Activated CD4-positive, alpha-beta T cell treated with anti-CD3 and anti-CD28 coated beads, Interleukin-2, amount 50 U/mL, for 16 hours (primary cell): ENCODE data around the gene PRDM1.

Experiments used
- DNase-seq: peaks from one replicate; pipeline ENCODE4 v3.0.0-alpha.2; 2020

PRDM1 gene

GRCh38 chr6:106085984-106086813 lies at the start of gene PRDM1:
PRDM1 (plus strand) TSS chr6:106086336; CDS start chr6:106086554, 218 bp downstream.
- peak; percentile 90 for DNase-seq

DNA sequence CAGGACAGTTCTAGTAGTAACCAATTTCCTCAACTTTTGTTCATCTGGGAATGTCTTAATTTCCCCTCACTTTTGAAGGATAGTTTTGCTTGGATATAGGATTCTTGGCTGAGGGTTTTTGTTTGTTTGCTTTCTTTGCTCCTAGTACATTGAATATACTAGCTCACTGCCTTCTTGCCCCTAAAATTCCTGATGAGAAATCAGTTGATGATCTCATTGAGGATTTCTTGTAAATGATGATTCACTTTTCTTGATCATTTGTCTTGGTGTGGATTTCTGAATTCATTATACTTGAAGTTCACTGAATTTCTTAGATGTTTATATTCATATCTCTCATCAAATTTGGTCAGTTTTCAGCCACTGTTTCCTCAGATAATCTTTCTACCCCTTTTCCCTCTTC lies 49.1 kb upstream of the PRDM1 start:
- no peak for DNase-seq

DNA sequence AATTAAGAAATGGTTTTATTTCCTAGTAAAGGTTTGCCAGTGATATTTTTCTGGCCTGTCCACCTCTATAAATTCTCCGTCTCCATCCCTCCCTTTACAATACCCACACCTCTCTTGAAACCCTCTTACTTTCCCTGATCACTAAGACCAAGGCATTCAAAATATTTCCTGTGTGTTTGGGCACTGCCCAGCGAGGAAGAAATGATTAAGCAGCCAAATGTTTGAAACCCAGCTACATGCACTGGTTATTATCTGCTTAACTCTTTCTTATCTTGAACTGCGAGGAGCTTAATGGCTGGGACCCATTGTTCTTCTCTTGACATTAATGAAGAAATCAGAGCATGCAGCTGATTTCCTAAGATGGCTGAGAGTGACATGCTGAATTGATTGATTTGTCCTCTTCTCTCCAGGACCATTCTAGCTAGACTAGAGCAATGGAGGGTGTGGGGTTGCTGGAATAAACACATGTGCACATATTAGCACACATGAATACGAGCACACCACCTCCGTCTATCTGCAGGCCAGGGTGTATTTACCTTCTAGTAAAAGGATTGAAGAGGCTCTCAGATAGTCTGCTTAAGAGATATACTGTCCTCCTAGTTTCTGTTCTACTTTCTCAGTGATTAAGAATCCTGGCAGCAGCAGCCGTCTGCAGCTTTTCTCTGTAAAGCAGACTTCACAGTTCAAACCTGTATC lies 46.1 kb upstream of the PRDM1 start:
- no peak for DNase-seq

- no peak for DNase-seq
These were observed 42.0 kb upstream of the PRDM1 start for GRCh38 chr6:106044151-106044550.

GRCh38 chr6:106045077-106045476 lies 41.1 kb upstream of the PRDM1 start:
- no peak for DNase-seq

DNA sequence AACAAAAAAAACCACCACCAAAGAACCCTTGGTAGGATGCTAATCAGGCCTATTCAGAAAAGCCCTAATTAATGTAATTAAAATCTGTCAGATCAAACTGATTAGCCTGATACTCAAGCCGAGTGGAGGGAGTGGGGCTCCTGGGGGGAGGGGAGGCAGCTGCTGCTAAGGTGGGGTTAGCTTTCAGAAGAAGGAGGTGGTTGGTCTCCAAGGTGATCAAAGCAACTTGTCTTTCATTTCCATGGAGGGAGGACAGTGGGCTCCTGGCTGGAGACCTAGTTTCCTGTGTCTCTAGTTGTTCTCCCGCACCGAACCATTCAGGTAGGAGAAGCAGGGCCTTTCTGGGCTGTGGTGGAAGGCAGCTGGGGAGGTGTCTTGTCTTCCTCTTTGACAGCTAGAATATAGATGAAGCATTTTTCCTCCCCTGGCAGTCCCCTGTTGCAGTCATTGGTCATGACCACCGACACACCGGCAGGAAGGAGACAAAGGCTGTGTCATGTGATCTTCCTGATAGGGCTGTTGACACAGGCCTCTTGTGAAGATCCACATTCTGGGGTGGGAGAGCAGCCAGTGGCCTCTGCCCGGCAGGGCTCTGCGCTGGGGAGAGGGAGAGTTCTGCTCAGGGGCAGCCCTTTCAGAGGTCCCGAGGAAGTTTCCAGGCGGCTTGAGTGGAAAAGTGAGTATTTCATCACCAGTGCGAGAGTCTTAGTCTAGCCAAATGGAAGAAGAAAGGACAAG lies 39.9 kb upstream of the PRDM1 start:
- no peak for DNase-seq

DNA sequence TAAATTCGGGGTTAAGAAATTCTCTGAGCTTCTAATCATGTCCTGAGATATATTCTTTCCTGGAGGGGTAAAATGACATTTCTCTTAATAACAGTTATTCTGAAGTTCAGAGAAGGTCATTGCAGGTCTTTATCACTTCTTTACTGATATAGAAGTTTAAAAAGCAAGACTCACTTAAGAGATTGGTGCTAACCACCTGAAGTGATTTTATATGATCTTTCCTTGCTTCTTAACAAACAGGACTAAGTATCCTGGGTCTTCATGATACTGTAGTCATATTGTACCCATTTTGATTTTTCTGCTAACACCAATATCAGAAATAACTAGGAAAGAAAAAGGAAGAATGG lies 39.3 kb upstream of the PRDM1 start:
- no peak for DNase-seq

GRCh38 chr6:106048336-106048735 lies 37.8 kb upstream of the PRDM1 start:
- no peak for DNase-seq

DNA sequence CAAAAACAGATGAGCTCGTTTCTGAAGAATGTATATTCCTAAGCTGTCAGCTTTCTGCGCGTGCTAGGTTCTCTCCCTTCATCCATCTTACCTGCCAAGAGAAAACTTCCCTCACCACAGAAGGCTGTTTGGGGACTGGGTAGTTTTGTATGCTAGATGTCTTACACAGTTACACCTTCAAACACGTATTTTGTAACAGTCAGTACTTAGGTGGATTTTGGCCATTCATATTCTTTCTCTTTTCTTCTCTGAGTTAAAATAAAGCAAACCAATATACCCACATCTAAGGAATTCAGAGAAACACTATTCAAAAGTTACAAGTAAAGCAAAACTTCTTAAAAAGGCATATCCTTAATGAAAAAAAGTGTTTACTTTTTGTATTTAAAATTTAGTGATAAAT lies 35.6 kb upstream of the PRDM1 start:
- no peak for DNase-seq

DNA sequence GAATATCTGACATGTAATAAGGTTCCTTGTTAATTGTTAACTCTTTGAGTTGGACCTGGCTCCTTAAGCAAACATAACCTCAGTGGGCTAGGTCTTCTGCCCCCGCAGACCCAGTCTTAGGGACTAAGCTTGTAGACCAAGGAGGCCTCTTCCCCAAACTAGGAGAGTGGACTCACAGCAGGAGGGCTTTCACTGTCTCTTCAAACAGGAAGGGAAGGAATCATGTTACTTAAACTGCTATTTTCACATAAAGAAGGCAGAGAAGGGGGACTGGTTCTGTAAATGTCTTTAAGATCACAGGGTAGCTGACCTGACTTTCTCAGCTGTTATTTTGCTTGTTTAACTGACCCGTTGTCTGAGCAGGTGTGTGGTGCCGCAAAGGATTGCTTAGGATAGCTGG lies 34.9 kb upstream of the PRDM1 start:
- DNase-seq = no peak

GRCh38 chr6:106053484-106054205 lies 32.5 kb upstream of the PRDM1 start:
- no peak for DNase-seq

GRCh38 chr6:106055489-106055888 lies 30.6 kb upstream of the PRDM1 start:
- DNase-seq = no peak

GRCh38 chr6:106056060-106056745 lies 29.9 kb upstream of the PRDM1 start:
- peak; percentile 21 for DNase-seq

DNA sequence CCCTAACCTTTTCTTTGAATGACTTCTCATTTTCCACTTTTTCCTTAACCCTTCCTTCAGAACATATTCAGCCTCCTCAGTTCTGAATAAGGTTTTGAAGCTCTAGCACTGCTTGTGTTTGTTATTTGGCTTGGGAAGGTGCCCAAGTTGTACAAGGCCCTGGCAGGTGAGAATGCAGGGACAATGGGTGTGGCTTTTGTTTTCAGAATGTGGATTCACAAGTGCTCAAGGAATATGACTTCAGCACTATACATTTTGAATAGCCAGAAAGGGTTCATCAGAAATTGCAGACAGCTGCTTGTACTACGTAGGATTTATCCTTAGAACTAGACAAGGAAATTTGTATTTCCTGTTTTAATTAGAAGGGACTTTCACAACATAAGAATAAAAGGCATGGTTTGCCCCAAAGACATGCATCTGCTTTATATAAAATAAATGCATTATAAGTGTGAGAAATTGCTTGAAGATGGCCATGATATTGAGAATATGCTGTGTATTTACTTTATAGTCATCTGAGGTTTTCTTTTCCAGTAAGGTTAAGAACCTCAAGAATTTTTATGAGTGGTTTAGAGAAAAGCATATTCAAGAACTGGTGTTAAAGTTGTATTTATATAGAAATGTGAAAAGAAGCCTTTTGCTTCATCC lies 29.3 kb upstream of the PRDM1 start:
- DNase-seq = no peak

GRCh38 chr6:106059331-106059730 lies 26.8 kb upstream of the PRDM1 start:
- no peak for DNase-seq

DNA sequence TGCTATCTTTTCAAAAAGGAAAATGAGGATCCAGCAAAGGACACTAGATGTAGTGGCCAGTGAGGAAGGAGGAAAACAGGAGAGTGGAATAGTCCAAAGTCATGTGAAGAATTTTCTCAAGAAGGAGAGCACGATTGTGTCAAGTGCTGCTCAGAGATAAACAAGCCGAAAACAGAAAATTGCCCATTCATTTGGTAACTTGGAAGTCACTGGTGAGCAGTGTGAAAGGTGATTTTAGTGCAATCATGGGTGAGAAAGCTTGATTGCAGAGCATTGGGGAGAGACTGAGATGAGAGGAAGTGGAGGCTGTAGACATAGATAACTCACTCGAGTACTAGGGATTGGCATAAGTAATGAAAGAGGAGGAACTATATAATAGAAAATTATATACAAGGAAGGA lies 26.0 kb upstream of the PRDM1 start:
- no peak for DNase-seq

- DNase-seq = no peak
These were observed 22.7 kb upstream of the PRDM1 start for GRCh38 chr6:106063448-106063850.

GRCh38 chr6:106064142-106064541 lies 22.0 kb upstream of the PRDM1 start:
- no peak for DNase-seq

DNA sequence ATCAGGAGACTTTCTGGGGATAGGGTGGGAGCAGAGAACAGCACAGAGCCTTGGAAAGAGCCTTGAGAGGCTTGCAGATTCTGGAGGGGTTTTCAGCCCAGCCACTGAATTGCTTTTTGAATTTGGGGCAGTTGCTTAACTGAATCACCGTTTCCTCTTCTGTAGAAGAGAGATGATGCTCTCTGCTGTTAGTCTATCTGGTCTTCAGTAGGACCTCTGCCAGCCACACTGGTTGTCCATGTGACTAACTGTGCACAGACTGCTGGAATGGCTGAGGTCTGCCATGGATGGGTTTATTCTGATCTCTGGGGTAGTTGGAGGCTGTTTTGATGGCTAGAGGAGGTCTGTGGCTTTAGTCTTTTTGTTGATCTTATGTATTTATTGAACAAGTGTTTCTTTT lies 21.4 kb upstream of the PRDM1 start:
- no peak for DNase-seq

GRCh38 chr6:106066989-106067388 lies 19.1 kb upstream of the PRDM1 start:
- DNase-seq = no peak

- no peak for DNase-seq
These were observed 16.7 kb upstream of the PRDM1 start for GRCh38 chr6:106069478-106069877.

- DNase-seq = no peak
These were observed 15.5 kb upstream of the PRDM1 start for GRCh38 chr6:106070636-106071035.
